GM21390 (cell line): ENCODE results near the gene FAM120B.
"Not testable (repeated sequence)": the region's sequence is repeated elsewhere in the genome, so short reads cannot be mapped to it uniquely, and the experiment has no call there.

Source experiments
- ATAC-seq: cut with Tn5 transposase; IDR thresholded peaks from one replicate; pipeline ENCODE4 v1.9.1; 2021; ENCODE audit not compliant: unreplicated experiment

The FAM120B gene

GRCh38 chr6:170378502-170378901 is 71.9 kb downstream of the FAM120B start:
- ATAC-seq, result no peak

- ATAC-seq, result no peak
Measured at GRCh38 chr6:170381562-170381961, 75.0 kb downstream of the FAM120B start.

- ATAC-seq, result no peak
Measured at GRCh38 chr6:170383466-170384035, 77.0 kb downstream of the FAM120B start.

GRCh38 chr6:170385506-170385905 is 78.9 kb downstream of the FAM120B start:
- no peak for ATAC-seq

GRCh38 chr6:170388113-170388512 is 81.6 kb downstream of the FAM120B start:
- no peak for ATAC-seq

GRCh38 chr6:170393033-170393432 is 86.5 kb downstream of the FAM120B start:
- no peak for ATAC-seq

GRCh38 chr6:170393807-170394399 is 87.3 kb downstream of the FAM120B start:
- ATAC-seq, result no peak

GRCh38 chr6:170394980-170395379 is 88.4 kb downstream of the FAM120B start:
- ATAC-seq, result no peak

- ATAC-seq, result not testable (repeated sequence)
Measured at GRCh38 chr6:170398743-170399369, 92.3 kb downstream of the FAM120B start.

- not testable (repeated sequence) for ATAC-seq
Measured at GRCh38 chr6:170399955-170400558, 93.5 kb downstream of the FAM120B start.

- ATAC-seq, result no peak
Measured at GRCh38 chr6:170402318-170403040, 95.9 kb downstream of the FAM120B start.

GRCh38 chr6:170403451-170403850 is 96.9 kb downstream of the FAM120B start:
- ATAC-seq, result no peak

- no peak for ATAC-seq
Measured at GRCh38 chr6:170404036-170404435, 97.5 kb downstream of the FAM120B start.

GRCh38 chr6:170404697-170405096 is 98.1 kb downstream of the FAM120B start:
- no peak for ATAC-seq

GRCh38 chr6:170405311-170405975 is 98.9 kb downstream of the FAM120B start:
- ATAC-seq, result no peak

GRCh38 chr6:170407200-170407599 is 100.6 kb downstream of the FAM120B start:
- ATAC-seq, result no peak

GRCh38 chr6:170407932-170408331 is 101.4 kb downstream of the FAM120B start:
- no peak for ATAC-seq

GRCh38 chr6:170409746-170410145 is 103.2 kb downstream of the FAM120B start:
- ATAC-seq, result not testable (repeated sequence)

- no peak for ATAC-seq
Measured at GRCh38 chr6:170410241-170410640, 103.7 kb downstream of the FAM120B start.

- no peak for ATAC-seq
Measured at GRCh38 chr6:170415318-170415717, 108.8 kb downstream of the FAM120B start.

GRCh38 chr6:170416303-170416702 is 109.7 kb downstream of the FAM120B start:
- no peak for ATAC-seq
